Stimulated activated naive CD8-positive, alpha-beta T cell treated with anti-CD3 and anti-CD28 coated beads, Interleukin-15, Interleukin-2, amounts not matched to agents 100 ng/mL and 50 ng/mL, for 24 hours (primary cell): Measurements from ENCODE around the gene RNF19B.
"Not testable (repeated sequence)": the region's sequence is repeated elsewhere in the genome, so short reads cannot be mapped to it uniquely, and the experiment has no call there.

Experiments
- H3K27ac Mint-ChIP-seq: one replicate; pipeline ENCODE4 v1.8.0; 2021; ENCODE audit warnings: mild to moderate bottlenecking, mixed read lengths
- H3K27me3 Mint-ChIP-seq: one replicate; pipeline ENCODE4 v1.8.0; 2021; ENCODE audit warnings: mixed read lengths
- H3K36me3 Mint-ChIP-seq: one replicate; pipeline ENCODE4 v1.8.0; 2021; ENCODE audit warnings: low read depth, mixed read lengths
- H3K4me1 Mint-ChIP-seq: one replicate; pipeline ENCODE4 v1.8.0; 2021; ENCODE audit warnings: low read depth, mixed read lengths
- H3K4me3 Mint-ChIP-seq: one replicate; pipeline ENCODE4 v1.8.0; 2021; ENCODE audit warnings: mild to moderate bottlenecking, mixed read lengths
- H3K9me3 Mint-ChIP-seq: one replicate; pipeline ENCODE4 v1.8.0; 2021; ENCODE audit warnings: mixed read lengths

RNF19B gene

GRCh38 chr1:33000427-33001026 is 35.9 kb upstream of the RNF19B start:
- peaks cover 18% of the 10 kb centered on the region for H3K36me3 Mint-ChIP-seq
- peaks cover 24% of the 10 kb centered on the region for H3K4me1 Mint-ChIP-seq
- H3K27me3 Mint-ChIP-seq: no peaks in the 10 kb centered on the region
- no peak overlapping the region for H3K27ac Mint-ChIP-seq
- H3K4me3 Mint-ChIP-seq: no peak overlapping the region
- H3K9me3 Mint-ChIP-seq: no peaks in the 10 kb centered on the region

DNA sequence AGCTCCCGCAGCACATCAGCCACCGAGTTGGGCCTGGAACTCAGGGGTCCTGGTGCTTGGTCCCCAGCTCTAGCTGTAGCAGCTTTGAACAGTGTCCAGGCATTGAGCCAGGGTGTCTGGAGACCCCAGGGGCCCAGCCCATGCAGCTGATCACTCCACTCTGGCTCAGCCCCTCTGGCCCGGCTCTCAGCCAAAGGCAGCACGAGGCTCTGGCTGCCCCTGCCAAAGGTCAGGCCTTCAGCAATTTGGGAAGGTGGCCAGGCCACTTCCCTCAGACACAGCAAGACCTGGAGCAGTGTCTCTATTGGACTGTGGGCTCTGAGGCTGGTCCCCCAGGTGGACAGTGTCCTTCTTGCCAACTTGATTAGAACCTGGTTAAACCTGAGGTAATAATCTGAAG is 34.4 kb upstream of the RNF19B start:
- peaks cover 11% of the 10 kb centered on the region for H3K36me3 Mint-ChIP-seq
- H3K27ac Mint-ChIP-seq: no peak overlapping the region
- no peaks in the 10 kb centered on the region for H3K9me3 Mint-ChIP-seq
- H3K4me1 Mint-ChIP-seq: peaks cover 12% of the 10 kb centered on the region
- H3K4me3 Mint-ChIP-seq: no peak overlapping the region
- H3K27me3 Mint-ChIP-seq: no peaks in the 10 kb centered on the region

DNA sequence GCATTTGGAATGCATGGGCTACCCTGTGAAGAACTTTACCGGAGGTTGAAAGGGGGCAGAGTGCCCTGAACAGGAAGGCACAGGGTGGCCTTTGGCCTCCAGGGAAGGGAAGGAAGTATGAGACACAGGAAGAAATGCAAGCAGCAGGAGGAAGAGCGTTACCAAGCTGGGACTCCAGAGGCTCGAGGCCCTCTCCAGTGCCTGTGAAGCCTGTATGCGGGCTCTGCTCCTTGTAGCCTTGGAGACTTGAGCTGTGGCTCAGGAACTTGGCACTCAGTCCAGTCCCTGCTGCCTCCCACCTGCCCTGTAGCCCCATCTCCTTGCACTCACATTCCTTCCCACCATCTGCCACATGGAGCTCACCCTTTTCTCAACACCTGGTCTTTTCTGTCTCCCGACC is 33.5 kb upstream of the RNF19B start:
- Mint-ChIP-seq H3K4me1 (peaks cover 19% of the 10 kb centered on the region), H3K27me3 (no peaks in the 10 kb centered on the region), H3K36me3 (peaks cover 11% of the 10 kb centered on the region), H3K4me3 (no peak overlapping the region), H3K9me3 (no peaks in the 10 kb centered on the region), H3K27ac (peak overlapping the region; percentile 10)

GRCh38 chr1:32997381-32997891 is 32.8 kb upstream of the RNF19B start:
- peaks cover 25% of the 10 kb centered on the region for H3K4me1 Mint-ChIP-seq
- H3K36me3 Mint-ChIP-seq: peaks cover 5% of the 10 kb centered on the region
- H3K4me3 Mint-ChIP-seq: no peak overlapping the region
- H3K9me3 Mint-ChIP-seq: no peaks in the 10 kb centered on the region
- peak overlapping the region; percentile 23 for H3K27ac Mint-ChIP-seq
- H3K27me3 Mint-ChIP-seq: no peaks in the 10 kb centered on the region

DNA sequence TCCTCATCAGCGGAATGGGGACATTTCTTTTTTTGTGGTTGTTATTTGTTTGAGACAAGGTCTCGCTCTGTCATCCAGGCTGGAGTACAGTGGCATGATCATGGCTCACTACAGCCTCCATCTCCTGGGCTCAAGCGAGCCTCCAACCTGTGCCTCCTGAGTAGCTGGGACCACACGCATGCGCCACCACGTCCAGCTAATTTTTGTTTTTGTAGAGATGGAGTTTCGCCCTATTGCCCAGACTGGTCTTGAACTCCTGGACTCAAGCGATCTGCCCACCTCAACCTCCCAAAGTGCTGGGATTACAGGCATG is 28.7 kb upstream of the RNF19B start:
- H3K36me3 Mint-ChIP-seq, H3K4me3 Mint-ChIP-seq, H3K9me3 Mint-ChIP-seq, H3K27me3 Mint-ChIP-seq: not testable (repeated sequence)
- Mint-ChIP-seq H3K4me1 (peaks cover 60% of the 10 kb centered on the region), H3K27ac (peak overlapping the region; percentile 89)

DNA sequence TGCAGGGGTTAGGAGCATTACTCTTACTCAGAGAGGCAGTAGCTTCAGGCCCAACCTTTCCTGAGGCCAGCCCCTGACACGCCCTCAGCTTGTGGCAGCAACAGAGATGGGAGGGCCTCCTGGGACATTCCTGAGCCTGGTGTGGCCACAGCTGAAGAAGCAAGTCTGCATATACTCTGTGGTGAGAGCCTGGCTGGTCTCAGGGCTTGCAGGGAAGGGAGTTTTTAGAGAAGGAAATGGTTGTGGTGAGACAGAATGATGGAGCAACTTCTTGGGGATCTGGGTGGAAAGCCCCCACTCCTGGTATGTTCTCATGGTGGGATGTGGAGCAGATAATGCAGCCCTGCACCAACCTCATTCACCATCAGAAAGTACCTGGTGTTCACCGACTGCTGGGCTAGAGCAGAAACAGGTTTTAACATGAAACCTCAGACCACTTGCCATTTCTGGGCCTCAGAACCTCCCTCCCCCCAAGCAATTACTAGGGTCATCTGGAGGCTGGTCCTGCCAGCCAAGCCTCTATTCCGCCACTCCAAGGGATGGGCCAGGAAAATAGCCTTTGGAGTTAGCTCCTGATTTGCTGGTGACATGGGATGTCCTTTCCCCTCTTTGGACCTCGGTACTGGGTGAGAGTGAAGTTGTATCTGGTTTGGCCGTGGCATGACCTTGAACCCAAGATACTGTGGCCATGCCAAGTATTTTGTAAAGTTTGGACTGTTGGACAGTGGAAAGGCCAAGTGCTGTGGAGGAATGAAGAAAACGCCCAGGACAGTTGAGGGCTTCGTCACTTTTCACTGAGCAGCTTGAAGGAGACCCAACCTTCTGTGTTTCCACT is 28.1 kb upstream of the RNF19B start:
- Mint-ChIP-seq H3K36me3 (no peaks in the 10 kb centered on the region), H3K4me1 (peaks cover 54% of the 10 kb centered on the region), H3K27ac (peak overlapping the region; percentile 89), H3K9me3 (no peaks in the 10 kb centered on the region), H3K4me3 (peak overlapping the region; percentile 51), H3K27me3 (no peaks in the 10 kb centered on the region)

GRCh38 chr1:32991819-32992488 is 27.3 kb upstream of the RNF19B start:
- Mint-ChIP-seq H3K36me3 (no peaks in the 10 kb centered on the region), H3K4me3 (peak overlapping the region; percentile 51), H3K9me3 (no peaks in the 10 kb centered on the region), H3K27ac (peak overlapping the region; percentile 89), H3K4me1 (peaks cover 51% of the 10 kb centered on the region), H3K27me3 (no peaks in the 10 kb centered on the region)

DNA sequence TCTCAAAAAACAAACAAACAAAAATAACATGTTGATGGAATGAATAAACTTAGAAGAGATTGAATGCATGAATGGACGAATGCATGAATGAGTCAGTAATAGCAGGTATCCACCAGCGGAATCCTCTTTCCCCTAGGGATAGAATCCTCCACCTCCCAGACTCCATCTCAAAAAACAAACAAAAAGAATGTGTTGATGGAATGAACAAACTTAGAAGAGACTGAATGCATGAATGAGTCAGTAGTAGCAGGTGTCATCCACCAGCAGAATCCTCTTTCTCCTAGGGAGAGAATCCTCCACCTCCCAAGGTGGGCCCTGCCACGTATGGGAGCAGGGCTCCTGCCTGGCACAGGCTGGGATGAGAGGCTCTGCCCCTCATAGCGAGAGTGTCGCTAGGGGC is 26.8 kb upstream of the RNF19B start:
- no peaks in the 10 kb centered on the region for H3K9me3 Mint-ChIP-seq
- peaks cover 51% of the 10 kb centered on the region for H3K4me1 Mint-ChIP-seq
- H3K36me3 Mint-ChIP-seq: no peaks in the 10 kb centered on the region
- H3K27ac Mint-ChIP-seq: no peak overlapping the region
- no peaks in the 10 kb centered on the region for H3K27me3 Mint-ChIP-seq
- peak overlapping the region; percentile 2 for H3K4me3 Mint-ChIP-seq

GRCh38 chr1:32990887-32991286 is 26.3 kb upstream of the RNF19B start:
- Mint-ChIP-seq H3K4me1 (peaks cover 55% of the 10 kb centered on the region), H3K9me3 (no peaks in the 10 kb centered on the region), H3K36me3 (no peaks in the 10 kb centered on the region), H3K27ac (peak overlapping the region; percentile 45), H3K27me3 (no peaks in the 10 kb centered on the region), H3K4me3 (peak overlapping the region; percentile 2)

- peak overlapping the region; percentile 49 for H3K4me3 Mint-ChIP-seq
- peak overlapping the region; percentile 88 for H3K27ac Mint-ChIP-seq
- H3K36me3 Mint-ChIP-seq: no peaks in the 10 kb centered on the region
- H3K27me3 Mint-ChIP-seq: no peaks in the 10 kb centered on the region
- H3K4me1 Mint-ChIP-seq: peaks cover 69% of the 10 kb centered on the region
- no peaks in the 10 kb centered on the region for H3K9me3 Mint-ChIP-seq
Measured at GRCh38 chr1:32989160-32990050, 24.8 kb upstream of the RNF19B start.

GRCh38 chr1:32988665-32989064 is 24.1 kb upstream of the RNF19B start:
- H3K4me3 Mint-ChIP-seq: no peak overlapping the region
- H3K27ac Mint-ChIP-seq: peak overlapping the region; percentile 88
- no peaks in the 10 kb centered on the region for H3K9me3 Mint-ChIP-seq
- no peaks in the 10 kb centered on the region for H3K27me3 Mint-ChIP-seq
- peaks cover 76% of the 10 kb centered on the region for H3K4me1 Mint-ChIP-seq
- no peaks in the 10 kb centered on the region for H3K36me3 Mint-ChIP-seq

DNA sequence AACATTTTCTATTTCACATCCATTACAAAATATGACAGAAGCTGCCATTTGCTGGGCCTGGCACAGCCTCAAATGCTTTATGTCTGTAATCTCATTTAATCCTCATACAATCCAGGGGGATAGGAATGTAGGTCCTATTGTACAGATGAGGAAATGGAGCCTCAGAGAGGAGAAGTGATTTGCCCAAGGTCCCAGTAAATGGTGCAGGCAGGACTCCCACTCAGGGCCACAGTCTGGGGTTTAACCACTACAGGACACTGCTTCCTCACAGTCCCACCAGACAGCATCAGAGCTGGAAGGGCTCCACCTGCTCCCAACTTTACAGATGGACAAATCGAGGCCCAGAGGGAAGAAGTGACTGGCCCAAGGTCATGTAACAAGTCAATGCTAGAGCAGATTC is 20.6 kb upstream of the RNF19B start:
- Mint-ChIP-seq H3K9me3 (peaks cover 4% of the 10 kb centered on the region), H3K4me1 (peaks cover 78% of the 10 kb centered on the region), H3K27me3 (no peaks in the 10 kb centered on the region), H3K4me3 (no peak overlapping the region), H3K27ac (no peak overlapping the region), H3K36me3 (no peaks in the 10 kb centered on the region)

- H3K4me3 Mint-ChIP-seq: no peak overlapping the region
- H3K4me1 Mint-ChIP-seq: peaks cover 78% of the 10 kb centered on the region
- H3K9me3 Mint-ChIP-seq: peaks cover 4% of the 10 kb centered on the region
- no peak overlapping the region for H3K27ac Mint-ChIP-seq
- no peaks in the 10 kb centered on the region for H3K27me3 Mint-ChIP-seq
- H3K36me3 Mint-ChIP-seq: no peaks in the 10 kb centered on the region
Measured at GRCh38 chr1:32984455-32985171, 20.0 kb upstream of the RNF19B start.

DNA sequence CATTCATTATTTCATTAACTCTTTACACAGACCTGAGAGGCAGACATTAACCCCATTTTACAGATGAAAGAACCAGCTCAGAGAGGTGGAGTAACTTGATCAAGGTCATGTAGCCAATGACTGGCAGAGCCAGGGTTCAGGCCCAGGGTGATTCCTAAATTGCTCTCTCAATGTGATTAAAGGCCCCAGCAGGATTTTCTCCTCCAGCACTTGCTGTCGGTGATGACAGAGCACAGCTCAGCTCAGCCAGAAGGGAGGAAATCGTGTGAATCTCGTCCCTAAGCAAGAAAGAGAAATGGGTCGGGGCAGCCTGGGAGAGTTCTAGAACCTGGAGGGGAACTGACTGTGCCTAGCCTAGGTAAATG is 19.5 kb upstream of the RNF19B start:
- H3K9me3 Mint-ChIP-seq: peaks cover 4% of the 10 kb centered on the region
- no peak overlapping the region for H3K4me3 Mint-ChIP-seq
- H3K27ac Mint-ChIP-seq: no peak overlapping the region
- no peaks in the 10 kb centered on the region for H3K36me3 Mint-ChIP-seq
- H3K4me1 Mint-ChIP-seq: peaks cover 73% of the 10 kb centered on the region
- no peaks in the 10 kb centered on the region for H3K27me3 Mint-ChIP-seq
